ENCODE data around the gene SLC7A4. TPM values are rescaled to one million over a fixed set of nuclear protein-coding genes. Genes with fewer than 3 reads are reported as not detected.

Gene SLC7A4
- total and polyA plus RNA-seq, 2 of the 8 experiments (the other 6 are each of a cell fraction or from before 2014, with no cell fraction given): 0.92 TPM; not detected in 1

GRCh38 chr22:21029486-21030025, 2.8 kb downstream of the SLC7A4 start:
- WGBS, 2 experiments (ENCODE audit: extremely low coverage in 1 of 2, insufficient coverage in 1 of 2, insufficient read length in 1 of 2, insufficient replicate concordance in 2 of 2, low coverage in 1 of 2, low lambda C conversion rate in 2 of 2, missing lambda C conversion rate in 1 of 2): 77% methylated on average over 9 of the region's 12 CpGs; no CpG with 5 or more reads in 1 of the 2 experiments
- H3K9me3 ChIP-seq (ENCODE audit: insufficient read depth in 2 of 2, low read depth in 1 of 2, low read length in 1 of 2): no peaks in the 10 kb centered on the region
- 0 out of 2 replicates have a peak overlapping the region, but pooled peaks have one; percentile 50 for H2BK12ac ChIP-seq (ENCODE audit: low read depth, low read length)
- H2AFZ ChIP-seq (ENCODE audit: low read length): no peak overlapping the region
- H3K14ac ChIP-seq (ENCODE audit: insufficient read length): no peak overlapping the region
- H4K5ac ChIP-seq (ENCODE audit: insufficient read length, low read depth, low read length): no peak overlapping the region
- H3K27me3 ChIP-seq (replicated peaks in 1 of 4; ENCODE audit: control insufficient read depth in 3 of 4, extremely low read depth in 1 of 4, insufficient read depth in 3 of 4, low read length in 3 of 4): peaks cover 6 to 31% (median 26%) of the 10 kb centered on the region in 4 experiments
- no peak overlapping the region for H4K91ac ChIP-seq (replicated peaks; ENCODE audit: insufficient read length, low read length)
- no peak overlapping the region for H3K27ac ChIP-seq (ENCODE audit: low read depth, low read length)
- 0 out of 2 replicates have a peak overlapping the region, but pooled peaks have one; percentile 53 for H2AK5ac ChIP-seq (ENCODE audit: low read depth, low read length)
- H2BK15ac ChIP-seq (ENCODE audit: low read length): peak overlapping the region; percentile 72; the same call in 1 of the 2 replicates
- peaks cover 9% of the 10 kb centered on the region; the same call in 1 of the 2 replicates for H3K23me2 ChIP-seq (ENCODE audit: low read depth, low read length)
- TF ChIP-seq KDM1A (IDR thresholded peaks at IDR 0.05; ENCODE audit: borderline replicate concordance, low read length) (no peak), TAF1 (IDR thresholded peaks at IDR 0.05; ENCODE audit: low read depth, low read length) (no peak), EP300 (IDR thresholded peaks at IDR 0.05; ENCODE audit: borderline replicate concordance in 1 of 2, low read depth in 2 of 2, low read length in 2 of 2) (no peak), RBBP5 (IDR thresholded peaks at IDR 0.05; ENCODE audit: borderline replicate concordance, low read depth, low read length) (no peak), YY1 (IDR thresholded peaks at IDR 0.05; ENCODE audit: low read depth, low read length) (no peak), NRF1 (IDR thresholded peaks at IDR 0.05; ENCODE audit: low read depth, low read length) (no peak), CHD2 (IDR thresholded peaks at IDR 0.05; ENCODE audit: low read length) (no peak), CEBPB (IDR thresholded peaks at IDR 0.05; ENCODE audit: low read depth, low read length) (no peak), SUZ12 (IDR thresholded peaks at IDR 0.05; ENCODE audit: low read length) (no peak), BCL11A (IDR thresholded peaks at IDR 0.05; ENCODE audit: low read depth in 2 of 2, low read length in 2 of 2) (no peak)
- TF ChIP-seq, protein P1, sequence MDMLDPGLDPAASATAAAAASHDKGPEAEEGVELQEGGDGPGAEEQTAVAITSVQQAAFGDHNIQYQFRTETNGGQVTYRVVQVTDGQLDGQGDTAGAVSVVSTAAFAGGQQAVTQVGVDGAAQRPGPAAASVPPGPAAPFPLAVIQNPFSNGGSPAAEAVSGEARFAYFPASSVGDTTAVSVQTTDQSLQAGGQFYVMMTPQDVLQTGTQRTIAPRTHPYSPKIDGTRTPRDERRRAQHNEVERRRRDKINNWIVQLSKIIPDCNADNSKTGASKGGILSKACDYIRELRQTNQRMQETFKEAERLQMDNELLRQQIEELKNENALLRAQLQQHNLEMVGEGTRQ (IDR thresholded peaks at IDR 0.05; ENCODE audit: low read length): no peak
- DNase-seq (ENCODE audit: low read depth in 1 of 2, low spot score in 2 of 2) (no peak), FAIRE-seq (no peak)
- H3K79me2 ChIP-seq (ENCODE audit: control insufficient read depth in 1 of 2, insufficient read depth in 2 of 2, low read length in 2 of 2): no peaks in the 10 kb centered on the region
- H3K36me3 ChIP-seq (ENCODE audit: control insufficient read depth in 2 of 4, insufficient read depth in 4 of 4, low read length in 3 of 4): no peaks in the 10 kb centered on the region
- H3K23ac ChIP-seq (ENCODE audit: insufficient read length): no peak overlapping the region
- ChIA-PET POLR2A (ENCODE audit: partially characterized antibody) (interaction anchor here (0.6 kb wide), 1 partner anchor 33 kb away, joined by 3 read pairs; no protein-coding TSS in a partner anchor), CTCF (ENCODE audit: partially characterized antibody) (interaction anchor here (1.0 to 1.5 kb wide), 2 partner anchors 9 to 15 kb away, joined by 4 read pairs; no protein-coding TSS in a partner anchor)
- no peak overlapping the region; a peak in 1 of 4 replicates for H3K4me2 ChIP-seq (ENCODE audit: insufficient read depth in 1 of 2, low read depth in 2 of 2, low read length in 2 of 2)
- H3K18ac ChIP-seq (ENCODE audit: extremely low read depth, low read length): no peak overlapping the region; the same call in 1 of the 2 replicates
- no peak overlapping the region for H2BK5ac ChIP-seq (ENCODE audit: low read depth, low read length)
- no peak overlapping the region for H3K56ac ChIP-seq (replicated peaks; ENCODE audit: insufficient read length, low read depth, low read length)
- no peak overlapping the region for H2BK20ac ChIP-seq (ENCODE audit: low read length)
- no peak overlapping the region for H3K9ac ChIP-seq (replicated peaks in 1 of 4; ENCODE audit: extremely low read depth in 1 of 4, low read depth in 3 of 4, low read length in 3 of 4)
- no peaks in the 10 kb centered on the region for H4K20me1 ChIP-seq (replicated peaks in 1 of 2; ENCODE audit: control insufficient read depth in 1 of 2, insufficient read depth in 2 of 2, low read length in 2 of 2)
- H3K79me1 ChIP-seq (ENCODE audit: low read depth, low read length): no peaks in the 10 kb centered on the region
- peak overlapping the region; percentile 46 for H3K4ac ChIP-seq (replicated peaks; ENCODE audit: insufficient read length, low read depth, low read length)
- peaks cover 0 to 5% (median 3%) of the 10 kb centered on the region in 4 experiments; a peak in 3 of 7 replicates for H3K4me1 ChIP-seq (replicated peaks in 1 of 4; ENCODE audit: control insufficient read depth in 3 of 4, insufficient read depth in 4 of 4, low read length in 3 of 4)
- H4K8ac ChIP-seq (ENCODE audit: extremely low read depth, insufficient read depth, low read length): peak overlapping the region; percentile 79; the same call in 1 of the 2 replicates
- no peak overlapping the region for H2BK120ac ChIP-seq (replicated peaks; ENCODE audit: low read depth, low read length)
- no peak overlapping the region for H3K4me3 ChIP-seq (ENCODE audit: extremely low read depth in 1 of 4, insufficient read depth in 2 of 4, low read depth in 3 of 4, low read length in 4 of 4)

All from H1 (cell line).